SKM-1 (cell line): Measurements from ENCODE around the gene SNRNP40.
"Not testable (repeated sequence)": the region's sequence is repeated elsewhere in the genome, so short reads cannot be mapped to it uniquely, and the experiment has no call there.

Experiments used
- DNase-seq: peaks from one replicate; lab custom pipeline; 2025; ENCODE audit not compliant: unreplicated experiment; lab: John Stamatoyannopoulos, UW

The SNRNP40 gene

GRCh38 chr1:31287791-31288190 is 8.8 kb downstream of the SNRNP40 start:
- not testable (repeated sequence) for DNase-seq

- DNase-seq = not testable (repeated sequence)
These were observed 14.2 kb downstream of the SNRNP40 start for GRCh38 chr1:31282426-31282825.

- no peak for DNase-seq
These were observed 23.0 kb downstream of the SNRNP40 start for GRCh38 chr1:31273619-31274018.

GRCh38 chr1:31272369-31272768 is 24.2 kb downstream of the SNRNP40 start:
- DNase-seq = no peak

GRCh38 chr1:31266547-31266946 is 30.0 kb downstream of the SNRNP40 start:
- DNase-seq = no peak

- no peak for DNase-seq
These were observed 31.7 kb downstream of the SNRNP40 start for GRCh38 chr1:31264790-31265386.

GRCh38 chr1:31263408-31263807 is 33.2 kb downstream of the SNRNP40 start:
- DNase-seq = no peak

GRCh38 chr1:31262393-31262792 is 34.2 kb downstream of the SNRNP40 start:
- not testable (repeated sequence) for DNase-seq

GRCh38 chr1:31261916-31262315 is 34.7 kb downstream of the SNRNP40 start:
- no peak for DNase-seq

GRCh38 chr1:31259746-31260145 is 36.8 kb downstream of the SNRNP40 start:
- no peak for DNase-seq

GRCh38 chr1:31258581-31258980 is 38.0 kb downstream of the SNRNP40 start:
- DNase-seq = no peak

GRCh38 chr1:31257213-31257612 is 39.4 kb downstream of the SNRNP40 start:
- DNase-seq = no peak

GRCh38 chr1:31249854-31250253 is 46.7 kb downstream of the SNRNP40 start:
- no peak for DNase-seq

GRCh38 chr1:31248276-31248675 is 48.3 kb downstream of the SNRNP40 start:
- DNase-seq = no peak

- DNase-seq = no peak
These were observed 52.3 kb downstream of the SNRNP40 start for GRCh38 chr1:31244326-31244725.

GRCh38 chr1:31243501-31244286 is 52.9 kb downstream of the SNRNP40 start:
- DNase-seq = no peak

- no peak for DNase-seq
These were observed 55.3 kb downstream of the SNRNP40 start for GRCh38 chr1:31241321-31241720.

- DNase-seq = no peak
These were observed 56.8 kb downstream of the SNRNP40 start, which contains the start of gene NKAIN1 for GRCh38 chr1:31239653-31240241. NKAIN1 (minus strand) TSS chr1:31239887; CDS start chr1:31239547, 340 bp downstream.

- DNase-seq = no peak
These were observed 57.5 kb downstream of the SNRNP40 start for GRCh38 chr1:31238986-31239613.

GRCh38 chr1:31238612-31238985 is 58.0 kb downstream of the SNRNP40 start:
- no peak for DNase-seq

- no peak for DNase-seq
These were observed 61.7 kb downstream of the SNRNP40 start for GRCh38 chr1:31234870-31235269.
